NB4 (cell line): Measurements from ENCODE around the gene ARHGEF16.

Experiments used
- DNase-seq: peaks from one replicate; pipeline ENCODE4 v3.0.0; 2010; ENCODE audit warnings: low read depth
- H3K4me3 ChIP-seq: one replicate; pipeline ENCODE4 v1.5.1; 2011; ENCODE audit warnings: mild to moderate bottlenecking, low read depth, low read length, moderate library complexity
- MAX ChIP-seq: IDR thresholded peaks from 2 replicates; pipeline ENCODE4 v1.6.1; 2011; ENCODE audit warnings: low read depth, low read length
- MYC ChIP-seq: IDR thresholded peaks from 2 replicates; pipeline ENCODE4 v1.6.1; 2011; ENCODE audit warnings: low read depth, low read length
- POLR2A ChIP-seq: IDR thresholded peaks from 2 replicates; pipeline ENCODE4 v1.6.1; 2011; ENCODE audit warnings: mild to moderate bottlenecking; ENCODE audit not compliant: insufficient read length; ENCODE audit errors: extremely low read depth
- TF ChIP-seq, protein P1 (sequence below): IDR thresholded peaks from one replicate; pipeline ENCODE4 v1.5.1; 2012; ENCODE audit warnings: low read depth, low read length

ARHGEF16 gene

DNA sequence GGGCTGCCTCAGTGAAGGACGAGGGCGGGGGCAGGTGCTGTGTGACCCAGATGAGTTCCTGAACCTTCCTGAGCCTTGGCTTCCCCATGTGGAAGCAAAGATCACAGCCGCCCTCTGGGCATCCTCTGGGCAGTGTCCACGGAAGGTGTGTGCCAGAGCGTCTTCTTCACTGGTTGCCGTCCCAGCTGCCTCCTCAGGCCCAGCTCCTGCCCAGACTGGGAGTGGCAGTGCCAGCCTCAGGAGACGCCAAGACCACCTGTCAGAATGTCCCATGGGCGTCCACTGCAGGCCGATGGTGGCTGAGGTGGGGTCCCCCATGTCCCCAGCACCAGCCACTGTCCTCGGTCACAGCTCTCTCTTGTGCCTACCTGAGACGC is 10.2 kb downstream of the ARHGEF16 start:
- H3K4me3 ChIP-seq: no peak overlapping the region
- TF ChIP-seq, protein P1, sequence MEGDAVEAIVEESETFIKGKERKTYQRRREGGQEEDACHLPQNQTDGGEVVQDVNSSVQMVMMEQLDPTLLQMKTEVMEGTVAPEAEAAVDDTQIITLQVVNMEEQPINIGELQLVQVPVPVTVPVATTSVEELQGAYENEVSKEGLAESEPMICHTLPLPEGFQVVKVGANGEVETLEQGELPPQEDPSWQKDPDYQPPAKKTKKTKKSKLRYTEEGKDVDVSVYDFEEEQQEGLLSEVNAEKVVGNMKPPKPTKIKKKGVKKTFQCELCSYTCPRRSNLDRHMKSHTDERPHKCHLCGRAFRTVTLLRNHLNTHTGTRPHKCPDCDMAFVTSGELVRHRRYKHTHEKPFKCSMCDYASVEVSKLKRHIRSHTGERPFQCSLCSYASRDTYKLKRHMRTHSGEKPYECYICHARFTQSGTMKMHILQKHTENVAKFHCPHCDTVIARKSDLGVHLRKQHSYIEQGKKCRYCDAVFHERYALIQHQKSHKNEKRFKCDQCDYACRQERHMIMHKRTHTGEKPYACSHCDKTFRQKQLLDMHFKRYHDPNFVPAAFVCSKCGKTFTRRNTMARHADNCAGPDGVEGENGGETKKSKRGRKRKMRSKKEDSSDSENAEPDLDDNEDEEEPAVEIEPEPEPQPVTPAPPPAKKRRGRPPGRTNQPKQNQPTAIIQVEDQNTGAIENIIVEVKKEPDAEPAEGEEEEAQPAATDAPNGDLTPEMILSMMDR: no peak
- TF ChIP-seq POLR2A: no peak
- no peak for TF ChIP-seq MYC
- no peak for TF ChIP-seq MAX
- DNase-seq: no peak

- no peak for DNase-seq
- no peak overlapping the region for H3K4me3 ChIP-seq
- TF ChIP-seq MYC (no peak), POLR2A (no peak), MAX (no peak)
- TF ChIP-seq, protein P1: no peak
Measured at GRCh38 chr1:3465091-3465934, 10.8 kb downstream of the ARHGEF16 start.

- no peak for DNase-seq
- no peak overlapping the region for H3K4me3 ChIP-seq
- TF ChIP-seq MYC (no peak), MAX (no peak), POLR2A (no peak)
- TF ChIP-seq, protein P1: no peak
Measured at GRCh38 chr1:3465935-3466321, 11.5 kb downstream of the ARHGEF16 start.

GRCh38 chr1:3466366-3467075 is 12.1 kb downstream of the ARHGEF16 start:
- no peak for TF ChIP-seq MAX
- TF ChIP-seq, protein P1: no peak
- no peak for TF ChIP-seq MYC
- no peak for TF ChIP-seq POLR2A
- no peak for DNase-seq
- no peak overlapping the region for H3K4me3 ChIP-seq

GRCh38 chr1:3467096-3468036 is 12.9 kb downstream of the ARHGEF16 start:
- no peak overlapping the region for H3K4me3 ChIP-seq
- no peak for DNase-seq
- TF ChIP-seq MYC: no peak
- TF ChIP-seq, protein P1: no peak
- TF ChIP-seq MAX: no peak
- no peak for TF ChIP-seq POLR2A
